HEK293 (cell line): ENCODE data around the gene RASSF8.

Experiments
- CTCF ChIA-PET: fragments of 350-600 bp; formaldehyde crosslinking; extraction: SDS; loops from one replicate; lab custom pipeline; 2021; ENCODE audit warnings: antibody characterized with exemption; lab: Yijun Ruan, JAX
- POLR2A ChIA-PET: fragments of 300-600 bp; formaldehyde crosslinking; extraction: SDS; loops from one replicate; lab custom pipeline; 2020; ENCODE audit warnings: antibody characterized with exemption, inconsistent platforms; lab: Yijun Ruan, JAX
- H3K27ac ChIP-seq: fragments of 200-500 bp; sonication (Bioruptor generic); 2 replicates; pipeline ENCODE4 v1.5.1; 2014; ENCODE audit warnings: low read depth, low read length, control low read depth, inconsistent platforms; ENCODE audit errors: extremely low read depth
- H3K36me3 ChIP-seq, 2 experiments: fragments of 200-500 bp in 1 of 2; sonication (Bioruptor generic) in 1 of 2; 1 replicate in 1 of 2; 2 replicates in 1 of 2; pipeline ENCODE4 v1.5.1; 2014 to 2017; ENCODE audit warnings: inconsistent platforms in 2 of 2, low read length in 2 of 2; ENCODE audit not compliant: control insufficient read depth in 2 of 2, insufficient read depth in 1 of 2
- H3K4me1 ChIP-seq: fragments of 200-500 bp; sonication (Bioruptor generic); 2 replicates; pipeline ENCODE4 v1.5.1; 2014; ENCODE audit warnings: mild to moderate bottlenecking, low read length, inconsistent platforms; ENCODE audit not compliant: control insufficient read depth, insufficient read depth
- H3K4me3 ChIP-seq: 2 replicates; pipeline ENCODE4 v1.5.1; 2011; ENCODE audit warnings: low read depth, mild to moderate bottlenecking, control low read depth, low read length, moderate library complexity
- H3K9me3 ChIP-seq: fragments of 200-500 bp; sonication (Bioruptor generic); 2 replicates; pipeline ENCODE4 v1.5.1; 2014; ENCODE audit warnings: low read depth, low read length, inconsistent platforms; ENCODE audit not compliant: control insufficient read depth, insufficient read depth
- BCL11A ChIP-seq: fragments of 450-650 bp; formaldehyde crosslinking; IDR thresholded peaks from 2 replicates; pipeline ENCODE4 v1.5.1; 2016; ENCODE audit warnings: low read depth, missing biosample characterization, missing genetic modification characterization
- KLF8 ChIP-seq: fragments of 450-650 bp; formaldehyde crosslinking; IDR thresholded peaks from 2 replicates; pipeline ENCODE4 v1.5.1; 2016; ENCODE audit warnings: missing biosample characterization, missing genetic modification characterization
- SETDB1 ChIP-seq: IDR thresholded peaks from one replicate; pipeline ENCODE4 v1.6.1; 2017; ENCODE audit warnings: mild to moderate bottlenecking, low read length, moderate library complexity, mixed read lengths; ENCODE audit not compliant: insufficient read length
- ZBTB7A ChIP-seq: fragments of 450-650 bp; formaldehyde crosslinking; IDR thresholded peaks from 2 replicates; pipeline ENCODE4 v1.5.1; 2016; ENCODE audit warnings: low read depth, missing biosample characterization, missing genetic modification characterization
- ZNF184 ChIP-seq: fragments of 450-650 bp; IDR thresholded peaks from 2 replicates; pipeline ENCODE4 v1.5.1; 2018; ENCODE audit warnings: missing biosample characterization, mild to moderate bottlenecking, missing genetic modification characterization
- ZNF311 ChIP-seq: fragments of 450-650 bp; formaldehyde crosslinking; IDR thresholded peaks from 2 replicates; pipeline ENCODE4 v1.5.1; 2017; ENCODE audit warnings: missing biosample characterization, missing genetic modification characterization, borderline replicate concordance
- ZNF654 ChIP-seq: fragments of 450-650 bp; formaldehyde crosslinking; IDR thresholded peaks from 2 replicates; pipeline ENCODE4 v1.5.1; 2016; ENCODE audit warnings: low read depth, missing biosample characterization, missing genetic modification characterization
- ZNF677 ChIP-seq: fragments of 450-650 bp; IDR thresholded peaks from 2 replicates; pipeline ENCODE4 v1.5.0; 2018; ENCODE audit warnings: missing biosample characterization, mild to moderate bottlenecking, missing genetic modification characterization, moderate library complexity
- ZNF785 ChIP-seq: fragments of 450-650 bp; formaldehyde crosslinking; IDR thresholded peaks from 2 replicates; pipeline ENCODE4 v1.5.1; 2016; ENCODE audit warnings: missing biosample characterization, missing genetic modification characterization
- ZSCAN16 ChIP-seq: fragments of 450-650 bp; formaldehyde crosslinking; IDR thresholded peaks from 2 replicates; pipeline ENCODE4 v1.5.1; 2016; ENCODE audit warnings: missing biosample characterization, missing genetic modification characterization
- ZXDB ChIP-seq: fragments of 450-650 bp; formaldehyde crosslinking; IDR thresholded peaks from 2 replicates; pipeline ENCODE4 v1.5.1; 2016; ENCODE audit warnings: missing biosample characterization, missing genetic modification characterization
- TF ChIP-seq, protein P1 (sequence below): fragments of 450-650 bp; formaldehyde crosslinking; IDR thresholded peaks from 2 replicates; pipeline ENCODE4 v1.5.1; 2016; ENCODE audit warnings: missing biosample characterization, missing genetic modification characterization
- TF ChIP-seq, protein P2 (sequence below): fragments of 450-650 bp; formaldehyde crosslinking; IDR thresholded peaks from 2 replicates; pipeline ENCODE4 v1.5.1; 2016; ENCODE audit warnings: missing biosample characterization, missing genetic modification characterization
- TF ChIP-seq, protein P3 (sequence below): fragments of 450-650 bp; formaldehyde crosslinking; IDR thresholded peaks from 2 replicates; pipeline ENCODE4 v1.5.1; 2016; ENCODE audit warnings: missing biosample characterization, missing genetic modification characterization, borderline replicate concordance
- TF ChIP-seq, protein P4 (sequence below): fragments of 450-650 bp; formaldehyde crosslinking; IDR thresholded peaks from 2 replicates; pipeline ENCODE4 v1.5.1; 2016; ENCODE audit warnings: missing biosample characterization, missing genetic modification characterization, low read depth

Gene RASSF8

DNA sequence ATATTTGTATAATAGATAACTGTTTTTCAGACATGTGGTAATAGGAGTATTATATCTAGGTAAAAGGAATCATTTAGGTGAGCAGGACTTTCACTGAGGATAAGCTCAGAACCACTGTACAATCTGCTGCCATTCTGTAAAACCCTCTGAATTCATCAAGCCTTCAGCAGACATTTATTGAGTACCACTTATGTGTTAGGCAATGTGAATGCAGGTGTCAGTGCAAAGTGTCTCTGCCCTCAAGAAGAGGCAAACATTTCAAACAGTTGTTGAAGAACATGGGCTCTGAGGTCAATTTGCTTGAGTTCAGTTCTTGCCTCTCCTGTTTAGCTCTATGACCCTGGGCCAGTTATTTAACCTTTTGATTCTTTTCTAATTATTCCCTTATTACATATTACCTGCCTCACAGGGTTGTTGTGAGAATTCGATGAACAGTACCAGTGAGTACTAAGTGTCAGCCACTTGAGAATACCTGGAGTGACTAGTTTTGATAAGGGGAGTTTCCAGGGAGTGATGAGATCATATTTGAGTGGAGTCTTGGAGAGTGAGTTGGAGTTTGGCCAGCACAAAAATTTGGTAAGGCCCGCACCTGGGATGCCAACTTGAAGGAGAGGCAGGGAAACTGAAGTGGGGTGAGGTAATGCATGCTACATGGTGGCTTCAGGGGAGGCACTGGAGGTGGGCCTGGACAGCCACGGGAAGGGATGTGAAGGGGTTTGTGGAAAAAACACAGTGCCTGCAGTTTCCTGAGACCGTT lies 33.7 kb downstream of the RASSF8 start (continued):
- TF ChIP-seq, protein P1, sequence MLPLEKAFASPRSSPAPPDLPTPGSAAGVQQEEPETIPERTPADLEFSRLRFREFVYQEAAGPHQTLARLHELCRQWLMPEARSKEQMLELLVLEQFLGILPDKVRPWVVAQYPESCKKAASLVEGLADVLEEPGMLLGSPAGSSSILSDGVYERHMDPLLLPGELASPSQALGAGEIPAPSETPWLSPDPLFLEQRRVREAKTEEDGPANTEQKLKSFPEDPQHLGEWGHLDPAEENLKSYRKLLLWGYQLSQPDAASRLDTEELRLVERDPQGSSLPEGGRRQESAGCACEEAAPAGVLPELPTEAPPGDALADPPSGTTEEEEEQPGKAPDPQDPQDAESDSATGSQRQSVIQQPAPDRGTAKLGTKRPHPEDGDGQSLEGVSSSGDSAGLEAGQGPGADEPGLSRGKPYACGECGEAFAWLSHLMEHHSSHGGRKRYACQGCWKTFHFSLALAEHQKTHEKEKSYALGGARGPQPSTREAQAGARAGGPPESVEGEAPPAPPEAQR (tag by site-specific recombination): no peak
- TF ChIP-seq BCL11A: no peak
- no peak for TF ChIP-seq ZBTB7A (tag by site-specific recombination)
- no peak for TF ChIP-seq SETDB1
- TF ChIP-seq ZNF654 (tag by site-specific recombination): no peak

GRCh38 chr12:25993901-25994651 lies 35.6 kb downstream of the RASSF8 start:
- ChIA-PET POLR2A (no interaction called here), CTCF (interaction anchor here (0.7 kb wide), 1 partner anchor 180 kb away, joined by 3 read pairs; no protein-coding TSS in a partner anchor)
- H3K4me3 ChIP-seq: no peak overlapping the region
- peaks cover 20% of the 10 kb centered on the region for H3K4me1 ChIP-seq
- H3K36me3 ChIP-seq: no peaks in the 10 kb centered on the region
- TF ChIP-seq ZNF785 (tag by site-specific recombination) (no peak), ZNF184 (tag by site-specific recombination) (no peak), ZSCAN16 (tag by site-specific recombination) (no peak), ZNF311 (tag by site-specific recombination) (no peak), SETDB1 (no peak), ZNF677 (tag by site-specific recombination) (no peak), ZBTB7A (tag by site-specific recombination) (no peak), ZXDB (no peak), KLF8 (tag by site-specific recombination) (no peak)
- TF ChIP-seq, protein P2, sequence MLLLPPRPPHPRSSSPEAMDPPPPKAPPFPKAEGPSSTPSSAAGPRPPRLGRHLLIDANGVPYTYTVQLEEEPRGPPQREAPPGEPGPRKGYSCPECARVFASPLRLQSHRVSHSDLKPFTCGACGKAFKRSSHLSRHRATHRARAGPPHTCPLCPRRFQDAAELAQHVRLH (tag by site-specific recombination): no peak
- TF ChIP-seq, protein P3, sequence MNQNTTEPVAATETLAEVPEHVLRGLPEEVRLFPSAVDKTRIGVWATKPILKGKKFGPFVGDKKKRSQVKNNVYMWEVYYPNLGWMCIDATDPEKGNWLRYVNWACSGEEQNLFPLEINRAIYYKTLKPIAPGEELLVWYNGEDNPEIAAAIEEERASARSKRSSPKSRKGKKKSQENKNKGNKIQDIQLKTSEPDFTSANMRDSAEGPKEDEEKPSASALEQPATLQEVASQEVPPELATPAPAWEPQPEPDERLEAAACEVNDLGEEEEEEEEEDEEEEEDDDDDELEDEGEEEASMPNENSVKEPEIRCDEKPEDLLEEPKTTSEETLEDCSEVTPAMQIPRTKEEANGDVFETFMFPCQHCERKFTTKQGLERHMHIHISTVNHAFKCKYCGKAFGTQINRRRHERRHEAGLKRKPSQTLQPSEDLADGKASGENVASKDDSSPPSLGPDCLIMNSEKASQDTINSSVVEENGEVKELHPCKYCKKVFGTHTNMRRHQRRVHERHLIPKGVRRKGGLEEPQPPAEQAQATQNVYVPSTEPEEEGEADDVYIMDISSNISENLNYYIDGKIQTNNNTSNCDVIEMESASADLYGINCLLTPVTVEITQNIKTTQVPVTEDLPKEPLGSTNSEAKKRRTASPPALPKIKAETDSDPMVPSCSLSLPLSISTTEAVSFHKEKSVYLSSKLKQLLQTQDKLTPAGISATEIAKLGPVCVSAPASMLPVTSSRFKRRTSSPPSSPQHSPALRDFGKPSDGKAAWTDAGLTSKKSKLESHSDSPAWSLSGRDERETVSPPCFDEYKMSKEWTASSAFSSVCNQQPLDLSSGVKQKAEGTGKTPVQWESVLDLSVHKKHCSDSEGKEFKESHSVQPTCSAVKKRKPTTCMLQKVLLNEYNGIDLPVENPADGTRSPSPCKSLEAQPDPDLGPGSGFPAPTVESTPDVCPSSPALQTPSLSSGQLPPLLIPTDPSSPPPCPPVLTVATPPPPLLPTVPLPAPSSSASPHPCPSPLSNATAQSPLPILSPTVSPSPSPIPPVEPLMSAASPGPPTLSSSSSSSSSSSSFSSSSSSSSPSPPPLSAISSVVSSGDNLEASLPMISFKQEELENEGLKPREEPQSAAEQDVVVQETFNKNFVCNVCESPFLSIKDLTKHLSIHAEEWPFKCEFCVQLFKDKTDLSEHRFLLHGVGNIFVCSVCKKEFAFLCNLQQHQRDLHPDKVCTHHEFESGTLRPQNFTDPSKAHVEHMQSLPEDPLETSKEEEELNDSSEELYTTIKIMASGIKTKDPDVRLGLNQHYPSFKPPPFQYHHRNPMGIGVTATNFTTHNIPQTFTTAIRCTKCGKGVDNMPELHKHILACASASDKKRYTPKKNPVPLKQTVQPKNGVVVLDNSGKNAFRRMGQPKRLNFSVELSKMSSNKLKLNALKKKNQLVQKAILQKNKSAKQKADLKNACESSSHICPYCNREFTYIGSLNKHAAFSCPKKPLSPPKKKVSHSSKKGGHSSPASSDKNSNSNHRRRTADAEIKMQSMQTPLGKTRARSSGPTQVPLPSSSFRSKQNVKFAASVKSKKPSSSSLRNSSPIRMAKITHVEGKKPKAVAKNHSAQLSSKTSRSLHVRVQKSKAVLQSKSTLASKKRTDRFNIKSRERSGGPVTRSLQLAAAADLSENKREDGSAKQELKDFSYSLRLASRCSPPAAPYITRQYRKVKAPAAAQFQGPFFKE (tag by site-specific recombination): no peak
- TF ChIP-seq, protein P4, sequence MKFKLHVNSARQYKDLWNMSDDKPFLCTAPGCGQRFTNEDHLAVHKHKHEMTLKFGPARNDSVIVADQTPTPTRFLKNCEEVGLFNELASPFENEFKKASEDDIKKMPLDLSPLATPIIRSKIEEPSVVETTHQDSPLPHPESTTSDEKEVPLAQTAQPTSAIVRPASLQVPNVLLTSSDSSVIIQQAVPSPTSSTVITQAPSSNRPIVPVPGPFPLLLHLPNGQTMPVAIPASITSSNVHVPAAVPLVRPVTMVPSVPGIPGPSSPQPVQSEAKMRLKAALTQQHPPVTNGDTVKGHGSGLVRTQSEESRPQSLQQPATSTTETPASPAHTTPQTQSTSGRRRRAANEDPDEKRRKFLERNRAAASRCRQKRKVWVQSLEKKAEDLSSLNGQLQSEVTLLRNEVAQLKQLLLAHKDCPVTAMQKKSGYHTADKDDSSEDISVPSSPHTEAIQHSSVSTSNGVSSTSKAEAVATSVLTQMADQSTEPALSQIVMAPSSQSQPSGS (tag by site-specific recombination): no peak
- no peak overlapping the region for H3K27ac ChIP-seq
- H3K9me3 ChIP-seq: no peaks in the 10 kb centered on the region
